Mesenchymal stem cell (in vitro differentiated cells and primary cell): ENCODE data around the gene MYO10.

ENCODE experiments used
- DNase-seq: peaks from one replicate; pipeline ENCODE4 v3.0.0-alpha.2; 2013
- H2AFZ ChIP-seq: one replicate; pipeline ENCODE4 v1.6.1; 2013; ENCODE audit warnings: low read depth, mild to moderate bottlenecking, control low read depth, inconsistent platforms, low read length, moderate library complexity
- H2AK5ac ChIP-seq: 2 replicates; pipeline ENCODE4 v1.6.1; 2013; ENCODE audit warnings: low read length, moderate library complexity, mild to moderate bottlenecking, inconsistent platforms; ENCODE audit not compliant: severe bottlenecking
- H2BK120ac ChIP-seq: one replicate; pipeline ENCODE4 v1.6.1; 2013; ENCODE audit warnings: low read depth, mild to moderate bottlenecking, inconsistent platforms, low read length, moderate library complexity
- H2BK12ac ChIP-seq, 2 experiments: one replicate each; pipeline ENCODE4 v1.6.1; 2013; ENCODE audit warnings: inconsistent platforms in 2 of 2, low read length in 2 of 2, mild to moderate bottlenecking in 2 of 2, moderate library complexity in 2 of 2, control low read depth in 1 of 2
- H2BK15ac ChIP-seq: one replicate; pipeline ENCODE4 v1.6.1; 2013; ENCODE audit warnings: mild to moderate bottlenecking, low read depth, inconsistent platforms; ENCODE audit not compliant: poor library complexity, severe bottlenecking
- H2BK5ac ChIP-seq: 2 replicates; pipeline ENCODE4 v1.6.1; 2013; ENCODE audit warnings: low read depth, mild to moderate bottlenecking, low read length, control low read depth, inconsistent platforms; ENCODE audit not compliant: poor library complexity, severe bottlenecking
- H3K14ac ChIP-seq, 2 experiments: one replicate each; pipeline ENCODE4 v1.6.1; 2013; ENCODE audit warnings: inconsistent platforms in 2 of 2, low read length in 2 of 2, control low read depth in 1 of 2, mild to moderate bottlenecking in 1 of 2, moderate library complexity in 1 of 2
- H3K18ac ChIP-seq, 2 experiments: one replicate each; pipeline ENCODE4 v1.6.1; 2013; ENCODE audit warnings: inconsistent platforms in 2 of 2, low read length in 2 of 2, control low read depth in 1 of 2, low read depth in 1 of 2, mild to moderate bottlenecking in 1 of 2
- H3K23ac ChIP-seq, 2 experiments: one replicate each; pipeline ENCODE4 v1.6.1; 2013; ENCODE audit warnings: inconsistent platforms in 2 of 2, low read length in 2 of 2, mild to moderate bottlenecking in 2 of 2, moderate library complexity in 2 of 2, control low read depth in 1 of 2
- H3K27ac ChIP-seq: 2 replicates; pipeline ENCODE4 v1.5.1; 2013; ENCODE audit warnings: mild to moderate bottlenecking, moderate library complexity, low read length, control low read depth, inconsistent platforms; ENCODE audit not compliant: poor library complexity, severe bottlenecking
- H3K27me3 ChIP-seq, 2 experiments: 2 replicates each; pipeline versions ENCODE4 v1.6.1 to v1.7.0; 2013; ENCODE audit warnings: low read length in 2 of 2, mild to moderate bottlenecking in 2 of 2, moderate library complexity in 2 of 2, control low read depth in 1 of 2, inconsistent platforms in 1 of 2; ENCODE audit not compliant: control insufficient read depth in 1 of 2, insufficient read depth in 1 of 2
- H3K36me3 ChIP-seq, 2 experiments: 2 replicates each; pipeline versions ENCODE4 v1.6.1 to v1.7.0; 2013; ENCODE audit warnings: low read length in 2 of 2, control low read depth in 1 of 2, inconsistent platforms in 1 of 2, low read depth in 1 of 2, mild to moderate bottlenecking in 1 of 2; ENCODE audit not compliant: insufficient read depth in 2 of 2, control insufficient read depth in 1 of 2
- H3K4ac ChIP-seq, 2 experiments: one replicate each; pipeline ENCODE4 v1.6.1; 2013; ENCODE audit warnings: inconsistent platforms in 2 of 2, low read length in 2 of 2, mild to moderate bottlenecking in 2 of 2, moderate library complexity in 2 of 2, control low read depth in 1 of 2, low read depth in 1 of 2
- H3K4me1 ChIP-seq: 2 replicates; pipeline ENCODE4 v1.6.1; 2013; ENCODE audit warnings: low read depth, low read length, control low read depth; ENCODE audit not compliant: control insufficient read depth, insufficient read depth
- H3K4me2 ChIP-seq: 2 replicates; pipeline ENCODE4 v1.6.1; 2013; ENCODE audit warnings: low read length, mild to moderate bottlenecking, inconsistent platforms; ENCODE audit not compliant: poor library complexity, severe bottlenecking
- H3K4me3 ChIP-seq, 2 experiments: 2 replicates each; pipeline versions ENCODE4 v1.5.1 to v1.7.0; 2013; ENCODE audit warnings: low read length in 2 of 2, mild to moderate bottlenecking in 2 of 2, control low read depth in 1 of 2, low read depth in 1 of 2; ENCODE audit not compliant: insufficient read depth in 1 of 2
- H3K79me1 ChIP-seq: replicated peaks from 2 replicates; pipeline ENCODE4 v1.6.1; 2013; ENCODE audit warnings: mild to moderate bottlenecking, control low read depth, low read length, inconsistent platforms; ENCODE audit not compliant: poor library complexity, severe bottlenecking
- H3K9ac ChIP-seq: 2 replicates; pipeline ENCODE4 v1.7.0; 2013; ENCODE audit warnings: mild to moderate bottlenecking, low read length, moderate library complexity
- H3K9me3 ChIP-seq: 2 replicates; pipeline ENCODE4 v1.7.0; 2013; ENCODE audit warnings: mild to moderate bottlenecking, low read length; ENCODE audit not compliant: control insufficient read depth
- H4K8ac ChIP-seq: one replicate; pipeline ENCODE4 v1.6.1; 2013; ENCODE audit warnings: inconsistent platforms, mild to moderate bottlenecking, low read length, moderate library complexity
- H4K91ac ChIP-seq: one replicate; pipeline ENCODE4 v1.6.1; 2013; ENCODE audit warnings: mild to moderate bottlenecking, low read length, inconsistent platforms
- WGBS: methylation state at CpG from one replicate; pipeline ENCODE4 v1.1.7; 2013; ENCODE audit warnings: mixed read lengths; 5-methylcytosine and 5-hydroxymethylcytosine counted together

MYO10 gene

DNA sequence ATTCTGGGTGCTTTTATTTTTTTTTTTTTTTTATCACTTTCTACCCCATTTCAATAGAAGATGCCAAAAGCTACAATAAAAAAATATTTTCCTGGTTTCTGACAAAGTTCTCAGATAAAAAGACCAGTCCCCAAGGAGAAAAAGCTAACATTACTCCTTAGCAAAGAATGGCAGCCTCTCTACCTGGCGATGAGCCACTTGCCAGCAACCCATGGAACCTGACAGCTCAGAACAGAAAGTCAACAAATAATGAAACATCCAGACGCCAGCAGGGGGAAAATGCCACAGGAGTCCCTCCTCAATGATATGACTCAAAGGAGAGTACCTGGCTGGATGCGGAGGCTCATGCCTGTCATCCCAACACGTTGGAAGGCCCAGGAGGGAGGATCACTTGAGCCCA, 123.2 kb downstream of the MYO10 start:
- peaks cover 36% of the 10 kb centered on the region for H3K79me1 ChIP-seq
- H3K4me2 ChIP-seq: no peak overlapping the region
- WGBS: 78% methylated on average over 3 of the region's 4 CpGs
- no peak overlapping the region for H2BK12ac ChIP-seq
- H3K4ac ChIP-seq: no peak overlapping the region
- H3K23ac ChIP-seq: no peak overlapping the region
- no peak overlapping the region for H3K4me3 ChIP-seq
- no peaks in the 10 kb centered on the region for H3K27me3 ChIP-seq
- H3K4me1 ChIP-seq: peaks cover 8% of the 10 kb centered on the region
- H2AFZ ChIP-seq: no peak overlapping the region
- no peak overlapping the region for H4K8ac ChIP-seq
- H3K9me3 ChIP-seq: no peaks in the 10 kb centered on the region
- no peak overlapping the region for H2AK5ac ChIP-seq
- H3K9ac ChIP-seq: no peak overlapping the region
- H3K18ac ChIP-seq: no peak overlapping the region
- no peak overlapping the region for H2BK5ac ChIP-seq
- no peak overlapping the region for H3K14ac ChIP-seq
- peak; percentile 36 for DNase-seq
- H3K27ac ChIP-seq: no peak overlapping the region
- no peak overlapping the region for H4K91ac ChIP-seq
- no peak overlapping the region for H2BK120ac ChIP-seq
- no peak overlapping the region for H2BK15ac ChIP-seq
- no peaks in the 10 kb centered on the region for H3K36me3 ChIP-seq

- H3K4ac ChIP-seq: no peak overlapping the region
- no peaks in the 10 kb centered on the region for H3K9me3 ChIP-seq
- H4K8ac ChIP-seq: peak overlapping the region; percentile 22
- no peak overlapping the region for H2AK5ac ChIP-seq
- H3K4me3 ChIP-seq: no peak overlapping the region
- H3K79me1 ChIP-seq: peaks cover 37% of the 10 kb centered on the region
- no peak overlapping the region for H3K9ac ChIP-seq
- no peak overlapping the region for H2BK15ac ChIP-seq
- no peak overlapping the region for H3K23ac ChIP-seq
- no peak overlapping the region for H2AFZ ChIP-seq
- H2BK12ac ChIP-seq: no peak overlapping the region
- no peak overlapping the region for H3K4me2 ChIP-seq
- DNase-seq: peak; percentile 51
- H3K4me1 ChIP-seq: peaks cover 8% of the 10 kb centered on the region
- H3K14ac ChIP-seq: peak overlapping the region in 1 of 2 experiments; percentile 79
- 90% methylated on average over 2 of the region's 3 CpGs for WGBS
- H3K18ac ChIP-seq: peak overlapping the region in 1 of 2 experiments; percentile 25
- H3K27ac ChIP-seq: no peak overlapping the region
- H4K91ac ChIP-seq: no peak overlapping the region
- no peaks in the 10 kb centered on the region for H3K36me3 ChIP-seq
- H2BK5ac ChIP-seq: no peak overlapping the region
- no peaks in the 10 kb centered on the region for H3K27me3 ChIP-seq
- no peak overlapping the region for H2BK120ac ChIP-seq
Observed at GRCh38 chr5:16812448-16812847, 123.6 kb downstream of the MYO10 start.

- H2BK12ac ChIP-seq: peak overlapping the region in 1 of 2 experiments; percentile 11
- peaks cover 8% of the 10 kb centered on the region for H3K4me1 ChIP-seq
- peak overlapping the region; percentile 49 for H3K9ac ChIP-seq
- H3K9me3 ChIP-seq: no peaks in the 10 kb centered on the region
- H3K23ac ChIP-seq: no peak overlapping the region
- H3K4me3 ChIP-seq: peak overlapping the region in 1 of 2 experiments; percentile 58
- no peak for DNase-seq
- no peak overlapping the region for H3K14ac ChIP-seq
- H3K4me2 ChIP-seq: peak overlapping the region; percentile 12
- peak overlapping the region; percentile 26 for H2AK5ac ChIP-seq
- H3K79me1 ChIP-seq: peaks cover 37% of the 10 kb centered on the region
- no peak overlapping the region for H4K91ac ChIP-seq
- H3K18ac ChIP-seq: peak overlapping the region in 1 of 2 experiments; percentile 61
- no peaks in the 10 kb centered on the region for H3K27me3 ChIP-seq
- H2BK120ac ChIP-seq: no peak overlapping the region
- no peak overlapping the region for H4K8ac ChIP-seq
- H3K36me3 ChIP-seq: no peaks in the 10 kb centered on the region
- H2BK5ac ChIP-seq: no peak overlapping the region
- WGBS: 61% methylated on average over 9 of the region's 9 CpGs
- no peak overlapping the region for H2BK15ac ChIP-seq
- H2AFZ ChIP-seq: no peak overlapping the region
- peak overlapping the region; percentile 39 for H3K27ac ChIP-seq
- H3K4ac ChIP-seq: no peak overlapping the region
Observed at GRCh38 chr5:16810208-16810854, 125.8 kb downstream of the MYO10 start.

GRCh38 chr5:16809395-16810207, 126.5 kb downstream of the MYO10 start:
- Histone ChIP-seq H2BK12ac (peak overlapping the region; percentile 67 to 83), H4K8ac (peak overlapping the region; percentile 12), H3K9me3 (no peaks in the 10 kb centered on the region), H2BK15ac (no peak overlapping the region), H3K27ac (peak overlapping the region; percentile 39), H2BK120ac (no peak overlapping the region), H3K14ac (no peak overlapping the region), H3K23ac (no peak overlapping the region), H2AFZ (no peak overlapping the region), H3K4ac (no peak overlapping the region), H3K4me2 (peak overlapping the region; percentile 49), H2BK5ac (no peak overlapping the region), H3K79me1 (peaks cover 37% of the 10 kb centered on the region), H4K91ac (no peak overlapping the region), H3K36me3 (no peaks in the 10 kb centered on the region), H3K9ac (peak overlapping the region; percentile 49), H3K27me3 (no peaks in the 10 kb centered on the region), H3K18ac (peak overlapping the region; percentile 61 to 89), H2AK5ac (peak overlapping the region; percentile 98), H3K4me3 (peak overlapping the region in 1 of 2 experiments; percentile 58), H3K4me1 (peaks cover 8% of the 10 kb centered on the region)
- 57% methylated on average over 12 of the region's 12 CpGs for WGBS
- peak; percentile 85 for DNase-seq
